ENCODE results near the gene UNC80. TPM values are rescaled to one million over a fixed set of nuclear protein-coding genes. Genes with fewer than 3 reads are reported as not detected.

UNC80 gene
- total and polyA plus RNA-seq, 2 experiments from 2014 or later, result not detected

- Histone ChIP-seq H4K20me1 (ENCODE audit: insufficient read depth) (no peaks in the 10 kb centered on the region), H3F3A (ENCODE audit: insufficient read depth) (no peaks in the 10 kb centered on the region), H3K4me2 (ENCODE audit: unreplicated experiment) (no peak overlapping the region), H3K79me2 (ENCODE audit: insufficient read depth) (no peaks in the 10 kb centered on the region), H3K9ac (no peak overlapping the region), H3K4me1 (ENCODE audit: insufficient read depth) (no peaks in the 10 kb centered on the region), H3K27me3 (replicated peaks; ENCODE audit: insufficient read depth) (no peaks in the 10 kb centered on the region), H3K36me3 (ENCODE audit: low read depth) (no peaks in the 10 kb centered on the region), H3K9me2 (ENCODE audit: insufficient read depth) (no peaks in the 10 kb centered on the region), H3K9me3 (ENCODE audit: low read depth) (no peaks in the 10 kb centered on the region), H3K4me3 (no peak overlapping the region), H3K27ac (no peak overlapping the region), H2AFZ (no peak overlapping the region)
- 71 to 74% methylated on average over 2 of the region's 2 CpGs for WGBS, 2 experiments (ENCODE audit: low coverage in 1 of 2, low lambda C conversion rate in 2 of 2, missing lambda C conversion rate in 2 of 2)
- in situ Hi-C loops (cut with MboI), result no loop called here
- TF ChIP-seq EZH2 (IDR thresholded peaks at IDR 0.05; ENCODE audit: insufficient read depth, poor library complexity, severe bottlenecking), result no peak
- no peak for TF ChIP-seq EZH2phosphoT487 (IDR thresholded peaks at IDR 0.05; ENCODE audit: insufficient read depth, low read depth)
- DNase-seq, result peak; percentile 23
Measured at GRCh38 chr2:209986415-209986814, 214.8 kb downstream of the UNC80 start.

GRCh38 chr2:209988010-209988409 lies 216.4 kb downstream of the UNC80 start:
- Histone ChIP-seq H2AFZ (no peak overlapping the region), H3K9ac (no peak overlapping the region), H3K4me1 (ENCODE audit: insufficient read depth) (no peaks in the 10 kb centered on the region), H3K36me3 (ENCODE audit: low read depth) (no peaks in the 10 kb centered on the region), H3F3A (ENCODE audit: insufficient read depth) (no peaks in the 10 kb centered on the region), H4K20me1 (ENCODE audit: insufficient read depth) (no peaks in the 10 kb centered on the region), H3K9me3 (ENCODE audit: low read depth) (no peaks in the 10 kb centered on the region), H3K4me3 (no peak overlapping the region), H3K27ac (no peak overlapping the region), H3K4me2 (ENCODE audit: unreplicated experiment) (no peak overlapping the region), H3K9me2 (ENCODE audit: insufficient read depth) (no peaks in the 10 kb centered on the region), H3K79me2 (ENCODE audit: insufficient read depth) (no peaks in the 10 kb centered on the region), H3K27me3 (replicated peaks; ENCODE audit: insufficient read depth) (no peaks in the 10 kb centered on the region)
- 52 to 53% methylated on average over 4 of the region's 4 CpGs for WGBS, 2 experiments (ENCODE audit: low coverage in 1 of 2, low lambda C conversion rate in 2 of 2, missing lambda C conversion rate in 2 of 2)
- DNase-seq, result no peak
- TF ChIP-seq EZH2phosphoT487 (IDR thresholded peaks at IDR 0.05; ENCODE audit: insufficient read depth, low read depth), result no peak
- in situ Hi-C loops (cut with MboI), result no loop called here

GRCh38 chr2:209990838-209991237 lies 219.2 kb downstream of the UNC80 start:
- no peak for DNase-seq
- Histone ChIP-seq H3K27me3 (replicated peaks; ENCODE audit: insufficient read depth) (no peaks in the 10 kb centered on the region), H3K4me3 (no peak overlapping the region), H3K79me2 (ENCODE audit: insufficient read depth) (no peaks in the 10 kb centered on the region), H3K27ac (no peak overlapping the region), H2AFZ (no peak overlapping the region), H3K36me3 (ENCODE audit: low read depth) (no peaks in the 10 kb centered on the region), H3F3A (ENCODE audit: insufficient read depth) (no peaks in the 10 kb centered on the region), H4K20me1 (ENCODE audit: insufficient read depth) (no peaks in the 10 kb centered on the region), H3K4me1 (ENCODE audit: insufficient read depth) (no peaks in the 10 kb centered on the region), H3K9ac (no peak overlapping the region), H3K4me2 (ENCODE audit: unreplicated experiment) (no peak overlapping the region), H3K9me2 (ENCODE audit: insufficient read depth) (no peaks in the 10 kb centered on the region), H3K9me3 (ENCODE audit: low read depth) (no peaks in the 10 kb centered on the region)
- TF ChIP-seq EZH2 (IDR thresholded peaks at IDR 0.05; ENCODE audit: insufficient read depth, poor library complexity, severe bottlenecking) (no peak), EZH2phosphoT487 (IDR thresholded peaks at IDR 0.05; ENCODE audit: insufficient read depth, low read depth) (no peak)
- in situ Hi-C loops (cut with MboI), result no loop called here
- WGBS, 2 experiments (ENCODE audit: low coverage in 1 of 2, low lambda C conversion rate in 2 of 2, missing lambda C conversion rate in 2 of 2), result 46 to 51% methylated on average over 2 of the region's 2 CpGs

- Histone ChIP-seq H2AFZ (no peak overlapping the region), H3F3A (ENCODE audit: insufficient read depth) (no peaks in the 10 kb centered on the region), H3K79me2 (ENCODE audit: insufficient read depth) (no peaks in the 10 kb centered on the region), H3K27me3 (replicated peaks; ENCODE audit: insufficient read depth) (no peaks in the 10 kb centered on the region), H3K4me3 (no peak overlapping the region), H3K36me3 (ENCODE audit: low read depth) (no peaks in the 10 kb centered on the region), H3K4me2 (ENCODE audit: unreplicated experiment) (no peak overlapping the region), H3K9me2 (ENCODE audit: insufficient read depth) (no peaks in the 10 kb centered on the region), H3K9ac (no peak overlapping the region), H4K20me1 (ENCODE audit: insufficient read depth) (no peaks in the 10 kb centered on the region), H3K4me1 (ENCODE audit: insufficient read depth) (no peaks in the 10 kb centered on the region), H3K9me3 (ENCODE audit: low read depth) (no peaks in the 10 kb centered on the region), H3K27ac (no peak overlapping the region)
- in situ Hi-C loops (cut with MboI), result no loop called here
- 75 to 77% methylated on average over 9 of the region's 9 CpGs for WGBS, 2 experiments (ENCODE audit: low coverage in 1 of 2, low lambda C conversion rate in 2 of 2, missing lambda C conversion rate in 2 of 2)
- no peak for TF ChIP-seq EZH2phosphoT487 (IDR thresholded peaks at IDR 0.05; ENCODE audit: insufficient read depth, low read depth)
- no peak for DNase-seq
Measured at GRCh38 chr2:209993968-209994367, 222.3 kb downstream of the UNC80 start.

GRCh38 chr2:209998596-209998995 lies 227.0 kb downstream of the UNC80 start:
- Histone ChIP-seq H3K4me1 (ENCODE audit: insufficient read depth) (peaks cover 7% of the 10 kb centered on the region), H3K9ac (no peak overlapping the region), H3K4me2 (ENCODE audit: unreplicated experiment) (no peak overlapping the region), H3F3A (ENCODE audit: insufficient read depth) (peaks cover 3% of the 10 kb centered on the region; the same call in 1 of the 2 replicates), H3K27me3 (replicated peaks; ENCODE audit: insufficient read depth) (no peaks in the 10 kb centered on the region), H2AFZ (peak overlapping the region; percentile 9; the same call in 1 of the 2 replicates), H3K79me2 (ENCODE audit: insufficient read depth) (peaks cover 12% of the 10 kb centered on the region), H4K20me1 (ENCODE audit: insufficient read depth) (no peaks in the 10 kb centered on the region), H3K9me2 (ENCODE audit: insufficient read depth) (no peaks in the 10 kb centered on the region), H3K4me3 (no peak overlapping the region), H3K27ac (no peak overlapping the region), H3K36me3 (ENCODE audit: low read depth) (no peaks in the 10 kb centered on the region), H3K9me3 (ENCODE audit: low read depth) (no peaks in the 10 kb centered on the region)
- TF ChIP-seq EZH2 (IDR thresholded peaks at IDR 0.05; ENCODE audit: insufficient read depth, poor library complexity, severe bottlenecking) (no peak), EZH2phosphoT487 (IDR thresholded peaks at IDR 0.05; ENCODE audit: insufficient read depth, low read depth) (no peak)
- 5 to 9% methylated on average over 1 of the region's 1 CpG for WGBS, 2 experiments (ENCODE audit: low coverage in 1 of 2, low lambda C conversion rate in 2 of 2, missing lambda C conversion rate in 2 of 2)
- in situ Hi-C loops (cut with MboI), result no loop called here
- no peak for DNase-seq

All from GM23248 (cell line).